RKO (cell line): ENCODE measurements around the gene ANKRD28.
"Not testable (repeated sequence)": the region's sequence is repeated elsewhere in the genome, so short reads cannot be mapped to it uniquely, and the experiment has no call there.

Source experiments
- DNase-seq: peaks from one replicate; pipeline ENCODE4 v3.0.0-alpha.2; 2016; ENCODE audit warnings: low spot score

Gene ANKRD28

GRCh38 chr3:15797642-15798303 is at the start of gene ANKRD28:
ANKRD28 (minus strand) TSS chr3:15797979; CDS start chr3:15796521, 1,458 bp downstream.
- peak; percentile 89 for DNase-seq

- DNase-seq: no peak
These were observed 49.5 kb upstream of the ANKRD28 start for GRCh38 chr3:15847239-15847638.

- DNase-seq: no peak
These were observed 48.8 kb upstream of the ANKRD28 start for GRCh38 chr3:15846606-15847005.

- no peak for DNase-seq
These were observed 47.7 kb upstream of the ANKRD28 start for GRCh38 chr3:15845475-15845874.

- DNase-seq: no peak
These were observed 47.1 kb upstream of the ANKRD28 start for GRCh38 chr3:15844889-15845288.

GRCh38 chr3:15841091-15841973 is 43.6 kb upstream of the ANKRD28 start:
- not testable (repeated sequence) for DNase-seq

GRCh38 chr3:15839568-15839967 is 41.8 kb upstream of the ANKRD28 start:
- no peak for DNase-seq

- DNase-seq: no peak
These were observed 34.1 kb upstream of the ANKRD28 start for GRCh38 chr3:15831927-15832326.

- no peak for DNase-seq
These were observed 27.2 kb upstream of the ANKRD28 start for GRCh38 chr3:15825016-15825415.

GRCh38 chr3:15823092-15823491 is 25.3 kb upstream of the ANKRD28 start:
- no peak for DNase-seq

GRCh38 chr3:15822281-15822680 is 24.5 kb upstream of the ANKRD28 start:
- no peak for DNase-seq

- DNase-seq: no peak
These were observed 23.1 kb upstream of the ANKRD28 start for GRCh38 chr3:15820911-15821310.

GRCh38 chr3:15819576-15819975 is 21.8 kb upstream of the ANKRD28 start:
- no peak for DNase-seq

GRCh38 chr3:15819043-15819442 is 21.3 kb upstream of the ANKRD28 start:
- no peak for DNase-seq

GRCh38 chr3:15815696-15816095 is 17.9 kb upstream of the ANKRD28 start:
- DNase-seq: peak; percentile 52

- not testable (repeated sequence) for DNase-seq
These were observed 15.3 kb upstream of the ANKRD28 start for GRCh38 chr3:15813079-15813478.

GRCh38 chr3:15812183-15812582 is 14.4 kb upstream of the ANKRD28 start:
- DNase-seq: peak; percentile 44

- DNase-seq: no peak
These were observed 12.9 kb upstream of the ANKRD28 start for GRCh38 chr3:15810702-15811101.

- no peak for DNase-seq
These were observed 11.5 kb upstream of the ANKRD28 start for GRCh38 chr3:15809313-15809712.

GRCh38 chr3:15808679-15809310 is 11.0 kb upstream of the ANKRD28 start:
- DNase-seq: no peak

GRCh38 chr3:15805756-15806266 is 8.0 kb upstream of the ANKRD28 start:
- no peak for DNase-seq

- DNase-seq: no peak
These were observed 6.8 kb upstream of the ANKRD28 start for GRCh38 chr3:15804553-15805095.
